ENCODE data around the gene NFATC3.
A peak's percentile ranks its signal among the peaks of the same experiment; 100 is the strongest.
"Not testable (repeated sequence)": the region's sequence is repeated elsewhere in the genome, so short reads cannot be mapped to it uniquely, and the experiment has no call there.

Gene NFATC3

DNA sequence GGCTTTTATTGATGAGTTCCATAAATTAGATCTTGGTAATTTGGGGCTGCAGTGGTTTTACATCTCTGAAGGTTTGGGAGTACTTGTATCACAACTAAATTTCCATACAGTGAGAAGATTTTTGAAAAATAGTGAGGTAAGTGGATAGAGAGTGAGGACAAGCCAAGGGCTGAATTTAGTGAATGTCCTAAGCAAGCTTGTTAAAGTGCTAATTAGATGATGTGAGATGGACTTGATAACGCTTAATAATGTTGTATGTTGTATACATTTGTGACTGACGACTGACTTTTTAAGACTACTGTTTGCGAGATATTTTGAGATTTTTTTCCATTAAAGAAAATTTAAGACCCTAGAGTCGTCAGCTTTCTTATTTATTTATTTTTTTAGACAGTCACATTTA, 3.9 kb downstream of the NFATC3 start:
- DNase-seq (ENCODE audit: insufficient read length, low spot score) (no peak), FAIRE-seq (no peak)
- TF ChIP-seq POLR2A (IDR thresholded peaks at IDR 0.05; ENCODE audit: low read depth, low read length) = no peak

DNA sequence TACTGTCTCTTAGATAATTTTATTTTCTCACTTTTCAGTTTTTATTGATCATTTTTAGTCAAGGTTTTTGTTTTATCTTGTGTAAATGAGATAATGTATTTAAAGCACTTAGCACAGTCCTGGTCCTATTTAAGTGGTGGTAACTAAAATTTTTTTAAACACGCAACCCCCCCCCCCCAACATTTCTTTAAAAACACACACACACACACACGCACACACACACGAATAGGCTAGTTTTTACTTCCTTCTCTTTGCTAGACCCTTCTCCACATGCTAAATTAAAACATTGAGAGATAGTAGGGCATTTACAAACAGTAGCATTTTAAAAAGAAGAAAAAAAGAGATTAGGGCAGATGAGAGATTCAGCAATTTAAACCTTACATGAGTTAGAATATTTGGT, 5.0 kb downstream of the NFATC3 start:
- DNase-seq (ENCODE audit: insufficient read length, low spot score) (no peak), FAIRE-seq (no peak)
- no peak for TF ChIP-seq POLR2A (IDR thresholded peaks at IDR 0.05; ENCODE audit: low read depth, low read length)

DNA sequence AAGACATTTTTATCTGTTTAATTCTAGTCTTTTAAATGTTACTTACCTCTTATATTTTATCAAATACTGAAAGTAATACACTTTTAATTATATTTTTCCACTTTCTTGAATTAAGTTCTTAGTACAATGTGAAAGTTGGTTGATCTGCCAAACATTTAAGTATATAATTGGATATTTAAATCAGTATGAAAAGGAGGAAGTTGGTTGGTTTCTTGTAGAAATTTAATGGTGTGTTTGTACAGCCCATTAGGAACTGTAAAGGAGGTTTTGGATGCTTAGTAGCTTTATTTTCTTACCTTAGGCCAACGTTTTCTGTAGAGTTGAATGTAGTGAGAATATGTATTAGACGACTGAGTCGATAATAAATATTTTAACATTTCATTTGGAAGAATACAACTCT, 5.4 kb downstream of the NFATC3 start:
- FAIRE-seq (no peak), DNase-seq (ENCODE audit: insufficient read length, low spot score) (no peak)
- TF ChIP-seq POLR2A (IDR thresholded peaks at IDR 0.05; ENCODE audit: low read depth, low read length) = no peak

DNA sequence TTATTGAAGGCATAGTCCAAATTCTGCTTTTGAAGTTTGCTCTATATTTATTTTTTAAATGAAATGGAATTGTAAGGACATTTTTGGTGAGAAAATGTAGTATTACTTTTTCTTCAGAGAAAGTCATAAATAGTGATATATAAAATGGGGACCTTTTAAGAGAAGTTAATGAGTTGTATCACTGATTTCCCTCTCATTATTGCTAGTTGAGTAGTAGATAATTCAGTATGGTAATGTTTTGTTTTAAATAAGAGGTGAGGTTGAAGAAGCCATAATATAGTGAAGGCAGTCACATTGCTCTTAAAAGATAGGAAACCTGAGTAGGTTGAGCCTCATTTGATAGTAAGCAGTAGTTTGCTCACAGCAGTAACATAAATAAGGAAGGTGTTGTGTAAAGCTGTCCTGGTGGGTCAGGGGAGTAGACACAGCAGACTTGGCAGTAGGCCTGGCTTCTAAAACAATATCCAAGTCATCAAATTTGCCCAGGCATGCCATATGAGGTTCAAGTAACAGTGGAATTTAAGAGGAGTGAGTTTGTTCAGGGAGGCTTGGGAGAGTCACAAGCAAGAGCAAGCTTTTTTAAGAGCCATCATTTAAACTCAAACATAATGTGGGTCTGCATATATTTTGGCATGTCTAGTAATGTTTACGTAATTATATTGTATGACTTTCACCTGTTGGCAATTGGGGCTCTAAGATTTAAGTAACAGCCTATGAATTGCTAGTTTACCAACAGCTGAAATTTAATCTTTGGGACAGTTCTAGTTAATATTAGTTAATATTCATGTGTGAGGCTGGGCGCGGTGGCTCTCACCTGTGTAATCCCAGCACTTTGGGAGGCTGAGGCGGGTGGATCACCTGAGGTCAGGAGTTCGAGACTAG, 6.5 kb downstream of the NFATC3 start:
- DNase-seq (ENCODE audit: insufficient read length, low spot score) = no peak
- peak; percentile 91 for FAIRE-seq
- TF ChIP-seq POLR2A (IDR thresholded peaks at IDR 0.05; ENCODE audit: low read depth, low read length) = no peak

- FAIRE-seq; DNase-seq (ENCODE audit: insufficient read length, low spot score): not testable (repeated sequence)
Measured at GRCh38 chr16:68092275-68092674, 7.1 kb downstream of the NFATC3 start.

GRCh38 chr16:68093816-68094613, 8.8 kb downstream of the NFATC3 start:
- FAIRE-seq (peak; percentile 78), DNase-seq (ENCODE audit: insufficient read length, low spot score) (no peak)
- TF ChIP-seq POLR2A (IDR thresholded peaks at IDR 0.05; ENCODE audit: low read depth, low read length) = no peak

DNA sequence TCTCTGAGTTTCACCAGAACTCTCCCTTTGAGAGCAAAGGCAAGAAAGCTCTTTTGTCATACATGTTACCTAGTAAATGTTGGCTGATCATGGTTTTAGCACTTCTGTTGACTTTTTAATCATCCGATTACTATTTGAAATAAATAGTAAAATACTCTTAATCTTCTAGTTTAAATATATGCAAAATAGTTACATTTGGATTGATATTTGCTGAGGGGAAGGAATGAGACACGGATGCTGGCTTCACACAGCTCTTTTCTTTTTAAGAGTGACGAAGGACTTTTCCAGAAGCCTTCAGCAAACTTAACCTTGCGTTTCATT, 9.4 kb downstream of the NFATC3 start:
- FAIRE-seq = no peak
- no peak for TF ChIP-seq POLR2A (IDR thresholded peaks at IDR 0.05; ENCODE audit: low read depth, low read length)
- no peak for DNase-seq (ENCODE audit: insufficient read length, low spot score)

GRCh38 chr16:68096491-68096890, 11.3 kb downstream of the NFATC3 start:
- no peak for TF ChIP-seq POLR2A (IDR thresholded peaks at IDR 0.05; ENCODE audit: low read depth, low read length)
- DNase-seq (ENCODE audit: insufficient read length, low spot score) (no peak), FAIRE-seq (no peak)

DNA sequence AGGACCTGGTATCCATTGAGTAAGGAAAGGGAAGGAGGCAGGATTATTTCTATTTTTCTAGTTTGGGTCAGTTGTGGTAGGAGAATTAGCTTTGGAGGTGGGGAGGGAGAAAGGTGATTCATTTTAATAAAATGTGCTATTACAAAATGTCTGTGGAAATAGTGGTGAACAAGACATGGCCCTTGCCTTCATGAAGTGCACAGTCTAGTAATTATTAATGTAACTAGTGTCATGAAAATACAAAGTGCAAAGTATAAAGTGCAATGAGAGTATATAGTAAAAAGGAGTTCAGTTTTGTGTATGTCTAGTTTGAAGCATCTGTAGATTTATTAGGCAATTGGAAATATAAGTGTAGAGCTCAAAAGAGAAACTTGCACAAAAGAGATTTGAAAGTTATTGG, 11.9 kb downstream of the NFATC3 start:
- TF ChIP-seq POLR2A (IDR thresholded peaks at IDR 0.05; ENCODE audit: low read depth, low read length) = no peak
- FAIRE-seq = no peak
- no peak for DNase-seq (ENCODE audit: insufficient read length, low spot score)

- no peak for FAIRE-seq
- no peak for TF ChIP-seq POLR2A (IDR thresholded peaks at IDR 0.05; ENCODE audit: low read depth, low read length)
- no peak for DNase-seq (ENCODE audit: insufficient read length, low spot score)
Measured at GRCh38 chr16:68097895-68098294, 12.7 kb downstream of the NFATC3 start.

- DNase-seq (ENCODE audit: insufficient read length, low spot score) = no peak
- no peak for FAIRE-seq
- TF ChIP-seq POLR2A (IDR thresholded peaks at IDR 0.05; ENCODE audit: low read depth, low read length) = no peak
Measured at GRCh38 chr16:68100488-68100887, 15.3 kb downstream of the NFATC3 start.

GRCh38 chr16:68105611-68106010, 20.4 kb downstream of the NFATC3 start:
- TF ChIP-seq POLR2A (IDR thresholded peaks at IDR 0.05; ENCODE audit: low read depth, low read length) = no peak
- DNase-seq (ENCODE audit: insufficient read length, low spot score) (no peak), FAIRE-seq (no peak)

GRCh38 chr16:68107230-68107928, 22.2 kb downstream of the NFATC3 start:
- DNase-seq (ENCODE audit: insufficient read length, low spot score); FAIRE-seq: not testable (repeated sequence)

GRCh38 chr16:68109156-68109555, 24.0 kb downstream of the NFATC3 start:
- not testable (repeated sequence) for FAIRE-seq; DNase-seq (ENCODE audit: insufficient read length, low spot score)

GRCh38 chr16:68110611-68111010, 25.4 kb downstream of the NFATC3 start:
- DNase-seq (ENCODE audit: insufficient read length, low spot score); FAIRE-seq: not testable (repeated sequence)

Measured in H54 (cell line).